HFFc6 (cell line): Measurements from ENCODE around the gene SH2B3. TPM values are rescaled to one million over a fixed set of nuclear protein-coding genes. Genes with fewer than 3 reads are reported as not detected.
A peak's percentile ranks its signal among the peaks of the same experiment; 100 is the strongest.

Experiments
- DNase-seq: peaks from one replicate; pipeline ENCODE4 v3.0.0-alpha.2; 2018
- H3K27ac Mint-ChIP-seq: 2 replicates; pipeline ENCODE4 v1.8.0; 2020; ENCODE audit warnings: mild to moderate bottlenecking, mixed read lengths
- H3K27me3 Mint-ChIP-seq: 2 replicates; pipeline ENCODE4 v1.8.0; 2021; ENCODE audit warnings: mild to moderate bottlenecking, moderate library complexity, mixed read lengths; ENCODE audit not compliant: insufficient read depth
- H3K36me3 Mint-ChIP-seq: 2 replicates; pipeline ENCODE4 v1.8.0; 2021; ENCODE audit warnings: low read depth, mixed read lengths
- H3K4me1 Mint-ChIP-seq: 2 replicates; pipeline ENCODE4 v1.8.0; 2020; ENCODE audit warnings: low read depth, mixed read lengths
- H3K4me3 Mint-ChIP-seq: 2 replicates; pipeline ENCODE4 v1.8.0; 2020; ENCODE audit warnings: mild to moderate bottlenecking, moderate library complexity, mixed read lengths
- H3K9me3 Mint-ChIP-seq: 2 replicates; pipeline ENCODE4 v1.8.0; 2020; ENCODE audit warnings: mild to moderate bottlenecking, mixed read lengths
- CTCF ChIP-seq: fragments of 200-600 bp; sonication (generic); IDR thresholded peaks from 2 replicates; pipeline ENCODE4 v1.5.0; 2021; ENCODE audit warnings: antibody characterized with exemption, mild to moderate bottlenecking
- total RNA-seq, 6 experiments: library from RNA; stranded (reverse); fragmentation: NEBNext Ultra II Directional; extraction: Animal tissue kit (Norgen Biotek cat#: 25700); gene quantifications; 2 replicates in 1 of 6; 3 replicates in 5 of 6; pipeline ENCODE4 v1.2.3, GENCODE V29; 2021

SH2B3 gene
- total RNA-seq, 6 experiments from 2014 or later: 54.0 to 80.3 (median 69.8) TPM

GRCh38 chr12:111462210-111462769, 56.6 kb downstream of the SH2B3 start:
- H3K27ac Mint-ChIP-seq: peak overlapping the region; percentile 93
- peaks cover 12% of the 10 kb centered on the region for H3K36me3 Mint-ChIP-seq
- H3K4me1 Mint-ChIP-seq: peaks cover 56% of the 10 kb centered on the region
- peaks cover 2% of the 10 kb centered on the region; the same call in 1 of the 2 replicates for H3K27me3 Mint-ChIP-seq
- DNase-seq: peak; percentile 73
- no peaks in the 10 kb centered on the region for H3K9me3 Mint-ChIP-seq
- H3K4me3 Mint-ChIP-seq: peak overlapping the region; percentile 66
- TF ChIP-seq CTCF: no peak

- H3K4me1 Mint-ChIP-seq: peaks cover 79% of the 10 kb centered on the region
- DNase-seq: peak; percentile 56
- H3K9me3 Mint-ChIP-seq: no peaks in the 10 kb centered on the region
- H3K27me3 Mint-ChIP-seq: peaks cover 6% of the 10 kb centered on the region
- no peak for TF ChIP-seq CTCF
- peaks cover 28% of the 10 kb centered on the region; the same call in 1 of the 2 replicates for H3K36me3 Mint-ChIP-seq
- peak overlapping the region; percentile 94 for H3K27ac Mint-ChIP-seq
- peak overlapping the region; percentile 65 for H3K4me3 Mint-ChIP-seq
Observed at GRCh38 chr12:111467092-111467856, 61.6 kb downstream of the SH2B3 start.

GRCh38 chr12:111467857-111468241, 62.1 kb downstream of the SH2B3 start:
- Mint-ChIP-seq H3K27ac (peak overlapping the region; percentile 94), H3K36me3 (peaks cover 28% of the 10 kb centered on the region; the same call in 1 of the 2 replicates), H3K4me1 (peaks cover 75% of the 10 kb centered on the region), H3K27me3 (peaks cover 6% of the 10 kb centered on the region), H3K9me3 (no peaks in the 10 kb centered on the region), H3K4me3 (peak overlapping the region; percentile 65)
- DNase-seq: peak; percentile 72
- no peak for TF ChIP-seq CTCF

GRCh38 chr12:111469401-111469800, 63.7 kb downstream of the SH2B3 start:
- no peaks in the 10 kb centered on the region for H3K9me3 Mint-ChIP-seq
- H3K36me3 Mint-ChIP-seq: peaks cover 38% of the 10 kb centered on the region
- H3K4me3 Mint-ChIP-seq: peak overlapping the region; percentile 62
- H3K27ac Mint-ChIP-seq: peak overlapping the region; percentile 87
- H3K27me3 Mint-ChIP-seq: peaks cover 9% of the 10 kb centered on the region
- no peak for TF ChIP-seq CTCF
- no peak for DNase-seq
- peaks cover 78% of the 10 kb centered on the region for H3K4me1 Mint-ChIP-seq

- Mint-ChIP-seq H3K36me3 (peaks cover 40% of the 10 kb centered on the region), H3K4me3 (no peak overlapping the region), H3K4me1 (peaks cover 69% of the 10 kb centered on the region), H3K27me3 (peaks cover 9% of the 10 kb centered on the region), H3K27ac (peak overlapping the region; percentile 87), H3K9me3 (no peaks in the 10 kb centered on the region)
- TF ChIP-seq CTCF: no peak
- DNase-seq: no peak
Observed at GRCh38 chr12:111471236-111471635, 65.5 kb downstream of the SH2B3 start.
